Limb (tissue), 2 donors: ENCODE measurements around the gene CC2D2A.

Source experiments
- DNase-seq, 2 donors: peaks; one replicate each; pipeline ENCODE4 v3.0.0-alpha.2; 2016; ENCODE audit errors: extremely low spot score in 2 of 2

The CC2D2A gene

DNA sequence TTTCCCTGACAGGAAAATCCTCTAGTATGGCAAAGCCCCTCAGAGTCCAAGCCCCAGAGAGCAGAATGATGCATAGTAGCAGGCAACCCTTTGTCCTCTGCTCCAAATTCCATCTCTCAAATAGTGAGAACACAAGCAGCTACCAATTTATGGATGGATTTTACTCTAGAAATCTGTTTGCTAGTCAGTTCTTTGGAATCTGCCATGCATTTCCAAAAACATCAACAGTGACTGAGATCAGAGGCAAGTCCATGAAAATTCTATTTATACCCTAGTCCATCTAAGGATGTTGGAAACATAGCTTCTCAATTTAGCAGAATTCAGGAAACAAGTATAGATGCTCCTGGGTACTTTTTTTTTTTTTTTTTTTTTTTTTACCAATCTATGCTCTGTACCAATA lies 10.0 kb upstream of the CC2D2A start:
- no peak for DNase-seq

DNA sequence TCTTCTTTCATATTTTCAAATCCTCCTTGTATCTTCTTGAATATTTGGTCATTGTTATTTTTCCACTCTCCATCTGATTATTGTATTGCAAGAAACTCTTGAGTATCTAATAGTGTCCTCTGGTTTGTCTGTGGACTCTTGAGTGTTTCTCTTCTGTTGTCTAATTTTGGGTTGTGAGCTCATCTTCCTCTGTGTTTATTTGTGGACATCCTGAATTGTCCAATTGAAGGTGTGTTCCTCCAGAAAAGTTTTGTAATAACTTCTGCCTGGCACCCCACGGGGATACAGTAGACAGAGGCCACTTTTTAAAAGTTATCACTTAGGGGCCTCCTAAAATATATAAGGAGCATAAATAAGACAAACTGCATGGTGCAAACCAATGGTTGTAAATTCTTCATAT lies 3.1 kb upstream of the CC2D2A start:
- no peak for DNase-seq

DNA sequence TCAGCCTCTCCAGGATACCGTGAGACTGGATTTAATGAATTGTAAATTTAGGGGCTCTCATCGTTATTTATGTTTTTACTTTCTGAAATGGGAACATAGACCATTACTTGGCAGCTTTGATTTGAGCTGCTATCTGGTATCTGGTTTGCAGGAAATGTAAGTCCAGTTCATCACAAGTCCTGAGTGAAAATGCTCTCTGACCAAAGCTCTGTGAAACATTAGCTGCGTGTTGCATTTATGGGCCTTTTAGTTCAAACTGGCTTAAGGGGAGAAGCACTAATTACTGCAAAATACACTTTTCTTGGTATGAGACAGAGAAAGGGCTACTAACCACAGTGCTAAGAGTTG lies 420 bp downstream of the CC2D2A start:
- no peak for DNase-seq

DNA sequence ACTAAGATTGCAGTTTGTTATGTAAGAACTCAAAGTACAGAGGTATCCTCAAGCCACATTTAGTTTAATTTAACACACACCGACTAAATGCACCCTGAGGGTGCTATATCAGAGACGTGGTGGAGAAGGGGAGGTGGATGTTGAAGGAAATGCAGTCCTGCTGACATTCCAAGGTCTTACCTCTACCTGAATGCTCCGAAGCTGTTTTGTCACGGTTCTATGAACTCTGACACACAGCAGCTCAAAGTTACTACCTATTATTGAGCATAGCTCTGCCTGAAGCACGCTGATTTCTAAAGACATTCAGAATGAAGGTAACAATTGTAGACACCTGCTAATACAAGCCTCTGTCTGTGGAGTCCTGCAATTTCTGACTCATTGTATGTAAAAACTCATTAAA lies 6.7 kb downstream of the CC2D2A start:
- DNase-seq = no peak

DNA sequence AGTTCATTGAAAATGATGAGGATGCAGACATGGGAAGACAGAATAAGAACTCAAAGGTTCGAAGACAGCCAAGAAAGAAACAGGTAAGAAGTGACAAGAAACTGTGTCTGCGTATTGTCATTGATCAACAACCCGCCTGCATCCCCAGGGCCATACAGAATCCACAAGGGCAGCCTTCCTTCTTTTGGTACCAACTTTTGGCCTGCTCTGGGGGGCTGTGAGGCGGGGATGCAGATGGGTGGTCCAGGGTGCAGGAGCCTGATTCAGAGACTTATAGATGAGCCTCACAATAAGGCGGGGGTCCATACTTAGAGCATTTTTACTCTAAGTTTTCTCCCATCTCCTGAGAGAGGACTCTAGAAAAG lies 9.0 kb downstream of the CC2D2A start:
- DNase-seq = no peak

DNA sequence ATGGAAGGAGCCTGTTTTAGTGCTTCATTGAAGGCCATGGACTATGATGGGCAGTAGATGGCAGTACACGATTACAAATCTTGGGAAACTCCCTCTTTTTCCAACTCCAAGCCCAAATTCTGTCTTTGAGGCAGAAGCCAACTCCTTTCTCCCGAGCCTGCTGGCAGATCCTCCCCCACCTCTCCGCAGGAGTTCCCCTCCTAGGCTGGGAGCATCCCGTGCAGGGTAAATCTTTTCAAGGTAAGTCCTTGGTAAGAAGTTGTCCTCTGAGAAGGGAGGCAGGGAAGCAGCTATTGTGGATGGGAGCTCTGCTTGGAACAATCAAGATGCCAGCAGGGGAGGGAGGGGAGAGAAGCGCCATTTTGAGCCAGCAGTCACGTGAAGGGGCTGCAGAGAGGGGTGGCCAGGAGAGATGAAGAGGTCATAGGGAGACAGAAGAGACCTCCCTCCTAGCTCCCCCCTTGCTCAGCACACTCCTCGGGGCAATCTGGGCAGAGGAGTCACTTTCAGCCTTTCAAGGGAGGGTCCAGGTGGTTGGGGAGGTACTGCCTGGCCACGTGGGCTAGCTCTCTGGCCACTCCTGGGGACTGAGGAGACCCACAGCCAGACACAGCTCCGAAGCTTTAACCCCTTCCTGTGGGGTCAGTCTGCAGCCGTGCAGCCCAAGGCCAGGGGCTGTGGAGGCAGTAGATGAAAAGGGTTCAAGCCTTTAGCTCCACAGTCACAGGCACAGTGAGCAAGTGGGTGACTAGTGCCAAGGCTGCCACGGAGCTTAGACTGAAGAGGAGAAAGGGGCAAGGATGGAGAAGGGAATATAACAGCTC lies 9.6 kb downstream of the CC2D2A start:
- DNase-seq = peak; percentile 88 to 91

DNA sequence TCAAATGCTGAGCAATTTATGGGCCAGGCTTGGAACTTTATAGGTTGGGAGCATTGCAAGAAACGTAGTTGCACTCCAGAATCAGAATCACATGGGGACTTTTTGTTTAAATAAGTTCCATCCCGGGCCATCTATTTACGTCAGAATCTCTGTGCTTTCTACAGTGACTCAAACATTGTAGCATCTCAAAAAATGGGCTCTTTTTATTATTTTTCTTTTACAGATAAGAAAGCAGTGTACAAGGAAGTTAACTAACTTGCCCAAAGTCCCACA lies 10.2 kb downstream of the CC2D2A start:
- no peak for DNase-seq

DNA sequence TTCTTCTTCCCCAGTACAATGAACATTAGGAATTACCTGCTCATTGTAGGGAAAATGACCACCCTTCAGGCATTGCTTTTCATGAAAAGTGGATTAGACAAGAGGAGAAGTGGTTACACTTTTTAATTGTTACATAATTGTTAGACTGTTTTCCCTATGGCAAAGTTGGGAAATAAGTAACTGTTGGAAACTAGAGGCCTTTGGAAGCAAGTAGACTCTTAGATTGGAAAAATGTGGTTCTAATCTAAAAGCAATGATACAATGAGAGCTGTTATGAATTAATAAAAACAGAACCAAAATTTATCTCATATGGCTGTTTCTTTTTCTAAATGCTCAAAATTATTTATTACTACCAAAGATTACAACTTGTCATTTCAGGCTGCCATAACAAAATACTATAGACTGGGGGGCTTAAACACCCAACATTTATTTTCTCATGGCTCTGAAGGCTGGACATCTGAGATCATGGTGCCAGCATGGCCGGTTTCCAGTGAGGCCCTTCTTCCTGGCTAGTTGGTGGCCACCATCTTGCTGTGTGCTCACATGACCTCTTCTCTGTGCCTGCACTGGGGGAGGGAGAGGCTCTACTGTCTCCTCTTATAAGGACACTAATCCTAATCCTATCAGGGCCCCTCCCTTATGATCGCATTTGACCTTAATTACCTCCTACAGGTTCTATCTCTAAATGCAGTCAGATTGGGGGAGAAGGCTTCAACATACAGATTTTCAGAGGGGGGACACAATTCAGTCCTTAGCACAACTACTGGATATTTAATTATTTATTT lies 12.5 kb downstream of the CC2D2A start:
- DNase-seq = no peak

DNA sequence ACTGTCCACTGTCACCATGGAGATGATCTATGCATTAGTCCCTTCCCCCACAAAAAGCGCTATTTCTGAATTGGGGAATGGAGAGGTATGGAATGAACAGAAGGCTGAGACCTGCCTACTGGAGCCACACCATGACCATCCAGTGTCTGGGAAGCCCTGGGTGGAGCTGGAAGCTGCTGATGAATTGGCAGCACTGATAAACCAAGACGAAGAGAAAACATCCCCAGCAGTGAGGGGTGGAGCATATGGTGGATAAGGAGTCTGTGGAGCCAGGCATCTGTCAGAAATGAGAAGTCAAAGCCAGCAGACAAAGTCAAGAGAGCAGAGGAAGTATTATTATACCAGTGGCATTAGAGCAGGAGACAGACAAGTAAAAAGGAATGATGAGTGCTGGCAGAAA lies 13.2 kb downstream of the CC2D2A start:
- no peak for DNase-seq

DNA sequence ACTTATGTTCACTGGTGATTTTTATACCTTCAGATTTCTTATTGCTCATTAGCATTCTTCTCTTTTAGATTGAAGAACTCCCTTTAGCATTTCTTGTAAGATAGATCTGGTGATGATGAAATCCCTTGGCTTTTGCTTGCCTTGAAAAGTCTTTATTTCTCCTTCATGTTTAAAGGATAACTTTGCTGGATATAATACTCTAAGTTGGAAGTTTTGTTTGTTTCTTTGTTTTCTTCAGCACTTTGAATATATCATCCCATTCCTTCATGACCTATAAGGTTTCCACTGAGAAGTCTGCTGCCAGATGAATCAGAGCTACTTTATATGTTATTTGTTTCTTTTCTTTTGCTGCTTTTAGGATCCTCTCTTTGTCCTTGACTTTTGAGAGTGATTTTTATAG lies 18.5 kb downstream of the CC2D2A start:
- no peak for DNase-seq

DNA sequence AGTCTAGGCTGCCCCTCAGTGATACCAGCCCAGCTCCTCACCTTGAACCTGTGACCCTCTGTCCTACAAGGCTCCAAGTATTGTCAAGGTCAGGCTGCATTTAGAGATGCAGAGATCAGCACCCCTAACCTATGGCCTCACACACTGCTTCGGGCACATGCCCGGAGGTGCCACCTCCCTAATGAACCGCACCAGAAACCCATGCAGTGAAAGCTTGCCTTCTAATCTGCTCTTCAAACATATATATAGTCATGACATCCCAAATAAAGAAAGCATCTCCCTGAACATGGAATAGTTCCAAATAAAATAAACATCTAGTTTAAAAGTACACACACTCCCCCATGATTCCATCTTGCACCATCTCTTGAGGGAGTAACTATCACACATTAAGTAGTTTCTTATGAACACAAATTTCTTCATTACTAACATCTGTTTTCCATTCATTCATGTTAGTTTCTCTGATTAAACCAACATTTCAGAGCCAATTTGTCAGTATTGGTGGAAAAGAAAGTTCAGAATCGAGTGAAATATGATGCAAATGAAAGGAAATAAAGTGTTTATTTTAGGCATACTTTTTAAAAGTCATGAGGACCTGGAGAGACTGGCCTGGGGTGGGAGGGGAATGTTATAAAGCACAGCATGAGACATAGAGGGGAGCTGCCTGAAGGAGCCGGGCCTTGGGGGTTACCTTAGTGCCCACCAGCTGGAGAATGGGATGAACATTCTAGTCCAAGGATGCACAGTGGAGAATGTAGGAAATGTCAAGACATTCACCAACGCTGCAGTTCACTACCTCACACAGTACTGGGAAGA lies 19.2 kb downstream of the CC2D2A start:
- DNase-seq = peak in 1 of 2 donors; percentile 10

DNA sequence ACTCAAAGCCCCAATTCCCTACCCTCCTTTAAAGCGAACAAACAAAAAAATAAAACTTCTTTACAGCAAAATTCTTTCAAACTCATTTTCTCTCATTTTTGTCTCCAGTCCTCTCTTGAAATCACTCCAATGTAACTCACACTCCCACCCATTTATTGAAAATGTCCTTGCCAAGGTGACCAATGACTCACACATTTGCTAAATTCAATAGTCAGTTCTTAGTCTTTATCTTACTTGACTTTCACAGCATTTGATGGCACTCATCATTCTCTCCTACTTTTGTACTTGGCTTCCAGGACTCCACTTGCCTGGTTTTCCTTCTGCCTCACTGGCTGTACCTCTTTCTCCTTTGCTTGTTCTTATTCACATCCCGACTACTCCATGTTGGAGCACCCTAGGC lies 19.9 kb downstream of the CC2D2A start:
- no peak for DNase-seq

DNA sequence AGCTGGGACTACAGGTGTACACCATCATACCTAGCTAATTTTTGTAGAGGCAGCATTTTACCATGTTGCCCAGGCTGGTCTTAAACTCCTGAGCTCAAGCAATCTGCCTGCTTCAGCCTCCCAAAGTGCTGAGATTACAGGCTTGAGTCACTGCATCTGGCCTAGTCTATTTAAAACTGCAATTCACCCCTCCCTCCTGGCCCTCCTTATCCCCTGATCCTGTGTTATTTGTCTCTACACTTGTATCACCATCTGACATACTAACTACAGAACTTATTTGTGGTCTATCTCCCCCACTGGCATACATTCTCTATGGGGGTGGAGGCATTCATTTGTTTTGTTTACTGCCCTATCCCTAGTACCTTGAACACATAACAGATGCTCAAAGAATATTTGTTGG lies 23.7 kb downstream of the CC2D2A start:
- no peak for DNase-seq

DNA sequence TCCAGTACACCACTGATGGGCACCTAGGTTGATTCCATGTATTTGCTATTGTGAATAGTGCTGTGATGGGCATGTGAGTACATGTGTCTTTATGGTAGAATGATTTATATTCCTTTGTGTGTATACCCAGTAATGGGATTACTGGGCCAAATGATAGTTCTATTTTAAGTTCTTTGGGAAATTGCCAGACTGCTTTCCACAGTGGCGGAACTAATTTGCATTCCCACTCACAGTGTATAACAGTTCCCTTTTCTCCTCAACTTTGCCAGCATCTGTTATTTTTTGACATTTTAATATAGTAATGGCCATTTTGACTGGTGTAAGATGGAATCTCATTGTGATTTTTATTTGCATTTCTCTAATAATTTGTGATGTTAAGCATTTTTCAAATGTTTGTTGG lies 25.9 kb downstream of the CC2D2A start:
- no peak for DNase-seq

DNA sequence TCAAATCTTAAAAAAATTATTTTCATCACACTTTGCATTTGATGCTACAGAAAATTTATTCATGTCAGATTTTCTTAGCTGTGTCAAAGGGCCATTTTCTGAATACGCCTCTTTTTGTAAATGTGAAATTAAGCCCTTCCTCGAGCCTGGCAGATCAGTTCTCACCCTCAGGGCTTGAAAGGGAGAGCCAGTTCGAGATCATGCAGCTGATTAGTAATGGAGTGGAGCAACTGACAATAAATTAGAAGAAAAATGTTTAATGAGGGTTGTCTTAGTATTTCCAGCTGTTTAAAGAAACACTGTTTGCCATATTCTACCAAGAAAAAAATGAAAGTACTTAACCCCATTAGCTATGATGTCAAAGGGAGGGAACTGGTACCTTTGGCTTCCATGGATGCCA lies 28.7 kb downstream of the CC2D2A start:
- DNase-seq = no peak

DNA sequence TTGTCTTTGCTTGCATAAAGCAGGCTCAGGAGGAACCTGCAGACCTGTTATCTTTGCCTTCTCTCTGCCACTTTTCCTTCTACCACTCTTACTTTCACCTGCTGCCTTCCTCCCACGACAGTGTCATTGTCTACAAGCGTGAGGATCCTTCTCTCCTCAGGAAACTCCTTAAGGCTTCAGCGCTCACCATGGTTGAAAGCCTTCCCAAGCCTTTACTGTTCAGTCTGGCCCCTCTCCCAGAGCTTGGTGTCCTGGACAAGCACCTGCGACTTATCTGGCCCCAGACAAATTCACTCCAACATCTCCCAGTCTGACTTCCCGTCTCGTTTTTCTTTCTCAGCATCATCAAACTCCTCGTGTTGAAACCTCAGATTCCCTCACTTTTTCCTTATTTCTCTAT lies 31.0 kb downstream of the CC2D2A start:
- no peak for DNase-seq

DNA sequence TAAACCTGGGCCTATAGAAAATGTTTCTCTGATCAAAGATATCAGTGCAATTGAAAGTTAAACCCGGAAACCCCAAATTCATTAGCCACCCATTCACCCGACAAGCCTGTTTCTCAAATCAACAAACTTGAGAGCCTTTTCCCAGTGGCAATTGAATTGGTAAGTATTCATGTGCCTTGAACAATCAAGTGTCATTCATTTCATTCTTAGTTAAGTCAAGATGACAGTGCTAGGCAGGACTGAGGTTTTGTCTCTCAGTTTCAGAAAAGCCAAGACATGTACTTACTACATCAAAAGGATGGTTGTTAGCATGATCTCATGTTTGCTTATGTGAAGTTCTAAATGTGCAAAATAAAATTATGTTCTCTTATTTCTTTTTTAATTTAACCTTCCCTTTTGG lies 32.3 kb downstream of the CC2D2A start:
- DNase-seq = no peak

DNA sequence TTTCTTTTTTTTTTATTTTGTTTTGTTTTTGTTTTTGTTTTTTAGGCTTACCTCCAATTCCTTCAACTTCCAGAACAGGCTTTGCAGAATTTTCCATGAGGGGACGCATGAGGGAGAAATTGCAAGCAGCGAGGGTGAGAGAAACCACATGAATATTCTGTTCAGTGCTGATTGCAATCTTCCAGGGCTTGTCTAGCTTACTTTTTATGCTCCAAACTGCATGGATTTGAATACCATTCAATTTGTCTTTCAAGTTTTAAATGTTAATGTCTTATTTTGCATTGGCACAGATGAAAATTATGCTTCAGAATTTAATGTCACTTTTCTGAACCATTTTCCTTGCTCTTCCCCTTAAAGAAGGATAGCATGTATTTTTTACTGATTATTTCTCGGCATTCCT lies 32.7 kb downstream of the CC2D2A start:
- DNase-seq = no peak

DNA sequence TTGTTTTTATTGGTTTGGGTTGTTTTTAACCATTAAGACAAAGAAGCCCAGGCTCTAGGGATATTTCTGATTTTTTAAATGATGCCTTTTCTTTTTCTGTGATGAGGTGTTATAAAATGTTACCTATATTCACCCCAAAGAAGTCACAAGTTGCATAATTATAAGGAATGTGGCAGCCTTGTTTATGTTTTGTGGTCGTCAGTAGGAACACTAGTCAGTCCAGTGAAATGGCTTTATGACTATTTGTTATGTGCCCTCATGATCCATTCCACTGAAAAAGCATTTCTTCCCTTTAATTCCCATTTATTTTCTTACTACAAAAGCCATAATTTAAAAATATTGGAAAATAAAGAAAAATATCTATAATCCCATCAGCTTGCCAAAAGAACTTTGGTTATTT lies 34.4 kb downstream of the CC2D2A start:
- no peak for DNase-seq

DNA sequence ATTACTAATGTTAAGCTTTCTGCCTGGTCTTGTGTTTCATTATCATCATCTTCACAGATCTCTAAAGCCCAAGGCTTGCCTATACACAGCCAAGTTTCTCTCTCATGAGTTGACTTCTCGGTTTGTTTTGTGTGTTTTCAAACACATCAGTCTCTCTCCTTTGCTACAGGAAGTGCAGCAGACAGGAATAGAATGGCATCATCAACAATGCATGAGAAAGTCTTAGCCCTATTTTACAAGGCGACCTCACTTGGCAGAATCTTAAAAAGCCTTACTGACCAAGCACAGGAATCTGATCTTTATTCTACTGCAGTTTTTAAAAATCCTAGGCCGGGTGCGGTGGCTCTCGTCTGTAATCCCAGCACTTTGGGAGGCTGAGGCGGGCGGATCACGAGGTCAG lies 36.8 kb downstream of the CC2D2A start:
- DNase-seq = no peak

DNA sequence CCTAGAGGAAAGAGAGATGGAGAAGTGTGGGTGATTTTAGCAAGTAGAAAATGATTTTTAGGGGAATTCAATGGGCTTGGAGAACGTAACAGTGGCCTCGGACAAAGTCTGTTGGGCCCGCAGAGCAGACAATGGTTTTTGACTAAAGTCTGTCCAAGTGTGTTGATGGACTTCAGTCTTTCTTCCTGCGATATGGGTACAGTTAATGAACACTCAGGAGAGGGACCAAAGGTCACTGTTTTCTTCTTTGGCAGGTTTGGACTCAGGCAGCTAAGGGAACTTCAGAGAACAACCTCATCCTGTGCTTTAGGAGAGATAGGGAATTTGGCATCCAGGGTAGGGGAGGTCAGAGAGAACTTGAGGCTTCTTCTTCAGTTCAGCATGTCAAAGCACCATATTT lies 38.0 kb downstream of the CC2D2A start:
- no peak for DNase-seq

DNA sequence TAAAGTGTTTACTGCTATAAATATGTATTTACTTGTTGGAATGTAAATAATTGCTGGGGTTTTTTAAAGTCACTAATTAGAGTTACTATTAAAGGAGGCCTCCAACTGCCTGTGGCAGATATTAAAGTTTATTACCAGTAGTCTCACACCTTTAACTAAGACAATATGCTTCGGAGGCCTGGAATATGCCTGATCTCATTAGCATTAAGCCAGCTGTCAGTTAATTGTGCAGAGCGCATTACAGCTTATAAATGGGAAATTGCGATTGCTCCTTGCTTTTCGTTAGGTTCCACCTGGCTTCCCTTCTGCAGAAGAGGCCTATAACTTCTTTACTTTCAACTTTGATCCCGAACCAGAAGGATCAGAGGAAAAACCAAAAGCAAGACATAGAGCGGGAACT lies 41.3 kb downstream of the CC2D2A start:
- no peak for DNase-seq

DNA sequence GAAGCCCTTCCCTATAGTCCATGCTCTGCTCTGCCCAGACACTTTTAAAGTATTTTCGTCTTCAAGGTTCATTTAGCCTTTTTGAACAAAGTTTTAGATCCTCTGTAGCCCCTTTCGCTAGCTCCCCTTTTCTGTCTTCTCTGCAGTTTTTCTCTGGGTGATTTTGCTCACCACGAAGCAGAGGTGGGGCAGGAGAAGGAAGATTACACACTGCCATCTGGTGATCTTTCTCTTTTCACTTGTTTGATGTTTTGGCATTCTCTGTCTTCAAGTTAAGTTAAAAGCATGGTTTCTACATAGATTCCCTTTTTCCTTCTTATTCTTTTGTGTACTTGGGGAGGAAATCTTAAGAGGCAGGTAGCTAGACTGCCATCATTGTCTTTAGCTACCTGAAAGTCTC lies 43.9 kb downstream of the CC2D2A start:
- no peak for DNase-seq
